CD14-positive monocyte (primary cell): ENCODE data around the gene SLC17A2. TPM values are rescaled to one million over a fixed set of nuclear protein-coding genes. Genes with fewer than 3 reads are reported as not detected.

Source experiments
- DNase-seq, 3 donors: peaks; one replicate each; pipeline ENCODE4 v3.0.0-alpha.2; 2011 to 2022
- H2AFZ ChIP-seq: 2 replicates; pipeline ENCODE4 v1.6.0; 2012; ENCODE audit warnings: mild to moderate bottlenecking, low read depth, low read length, inconsistent platforms; ENCODE audit not compliant: insufficient read depth, poor library complexity, severe bottlenecking
- H3K27ac ChIP-seq, 2 donors: 1 replicate in 1 of 2; 2 replicates in 1 of 2; pipeline ENCODE4 v1.5.1; 2012 to 2013; ENCODE audit warnings: low read length in 2 of 2, control low read depth in 1 of 2, inconsistent platforms in 1 of 2, low read depth in 1 of 2, mild to moderate bottlenecking in 1 of 2
- H3K27me3 ChIP-seq, 2 donors: one replicate each; pipeline versions ENCODE4 v1.6.0 to v1.6.1; 2011 to 2013; ENCODE audit warnings: low read length in 2 of 2; ENCODE audit not compliant: control insufficient read depth in 2 of 2, insufficient read depth in 2 of 2
- H3K36me3 ChIP-seq, 2 donors: replicated peaks in 1 of 2; 1 replicate in 1 of 2; 2 replicates in 1 of 2; pipeline versions ENCODE4 v1.5.1 to v1.6.1; 2012 to 2013; ENCODE audit warnings: low read length in 2 of 2, control low read depth in 1 of 2, inconsistent platforms in 1 of 2, mild to moderate bottlenecking in 1 of 2; ENCODE audit not compliant: insufficient read depth in 2 of 2, control insufficient read depth in 1 of 2
- H3K4me1 ChIP-seq, 2 donors: 1 replicate in 1 of 2; 2 replicates in 1 of 2; pipeline versions ENCODE4 v1.5.1 to v1.6.1; 2012 to 2013; ENCODE audit warnings: low read length in 2 of 2, control low read depth in 1 of 2, inconsistent platforms in 1 of 2, mild to moderate bottlenecking in 1 of 2, moderate library complexity in 1 of 2; ENCODE audit not compliant: insufficient read depth in 2 of 2, control insufficient read depth in 1 of 2
- H3K4me2 ChIP-seq: replicated peaks from 2 replicates; pipeline ENCODE3; 2012; ENCODE audit warnings: low read length, moderate library complexity, mild to moderate bottlenecking; ENCODE audit not compliant: poor library complexity, severe bottlenecking; ENCODE audit errors: extremely low read depth
- H3K4me3 ChIP-seq, 3 experiments: fragments of 200-600 bp in 1 of 3; sonication (generic) in 1 of 3; replicated peaks in 1 of 3; 1 replicate in 2 of 3; 2 replicates in 1 of 3; pipeline ENCODE4 v1.5.1; 2011 to 2013; ENCODE audit warnings: low read length in 3 of 3, mild to moderate bottlenecking in 3 of 3, control low read depth in 2 of 3, low read depth in 2 of 3, inconsistent platforms in 1 of 3, moderate library complexity in 1 of 3
- H3K79me2 ChIP-seq: 2 replicates; pipeline ENCODE4 v1.6.0; 2012; ENCODE audit warnings: mild to moderate bottlenecking, control low read depth, inconsistent platforms, low read length, moderate library complexity; ENCODE audit not compliant: insufficient read depth
- H3K9ac ChIP-seq: 2 replicates; pipeline ENCODE4 v1.6.0; 2017; ENCODE audit warnings: low read length, mild to moderate bottlenecking; ENCODE audit not compliant: insufficient read depth, poor library complexity, severe bottlenecking
- H3K9me3 ChIP-seq, 2 donors: replicated peaks in 1 of 2; 1 replicate in 1 of 2; 2 replicates in 1 of 2; pipeline versions ENCODE4 v1.5.1 to v1.6.1; 2012 to 2013; ENCODE audit warnings: low read length in 2 of 2, control low read depth in 1 of 2; ENCODE audit not compliant: control insufficient read depth in 1 of 2, insufficient read depth in 1 of 2
- H4K20me1 ChIP-seq: 2 replicates; pipeline ENCODE4 v1.6.0; 2012; ENCODE audit warnings: mild to moderate bottlenecking, low read length, control low read depth, moderate library complexity; ENCODE audit not compliant: insufficient read depth
- H3K27ac Mint-ChIP-seq, 7 donors: one replicate each; pipeline ENCODE4 v1.8.0; 2020; ENCODE audit warnings: mild to moderate bottlenecking in 7 of 7, mixed read lengths in 7 of 7, moderate library complexity in 6 of 7, inconsistent platforms in 2 of 7
- H3K27me3 Mint-ChIP-seq, 3 donors: one replicate each; pipeline ENCODE4 v1.8.0; 2021 to 2022; ENCODE audit warnings: low read depth in 3 of 3, mild to moderate bottlenecking in 3 of 3, mixed read lengths in 3 of 3, moderate library complexity in 3 of 3, inconsistent platforms in 1 of 3
- H3K36me3 Mint-ChIP-seq, 2 donors: one replicate each; pipeline ENCODE4 v1.8.0; 2020; ENCODE audit warnings: mixed read lengths in 2 of 2, inconsistent platforms in 1 of 2, mild to moderate bottlenecking in 1 of 2
- H3K4me1 Mint-ChIP-seq: one replicate; pipeline ENCODE4 v1.8.0; 2020; ENCODE audit warnings: mild to moderate bottlenecking, mixed read lengths
- H3K4me3 Mint-ChIP-seq, 2 donors: one replicate each; pipeline ENCODE4 v1.8.0; 2020; ENCODE audit warnings: mild to moderate bottlenecking in 2 of 2, mixed read lengths in 2 of 2, moderate library complexity in 1 of 2
- H3K9me3 Mint-ChIP-seq, 7 donors: one replicate each; pipeline ENCODE4 v1.8.0; 2020 to 2022; ENCODE audit warnings: mixed read lengths in 7 of 7, mild to moderate bottlenecking in 6 of 7, moderate library complexity in 6 of 7, inconsistent platforms in 2 of 7
- CTCF ChIP-seq: fragments of 200-600 bp; IDR thresholded peaks from one replicate; pipeline ENCODE4 v1.8.0; 2022; ENCODE audit warnings: antibody characterized with exemption, mild to moderate bottlenecking
- WGBS: methylation state at CpG from one replicate; pipeline ENCODE4 v1.1.5; 2013; ENCODE audit warnings: missing lambda C conversion rate; ENCODE audit not compliant: insufficient coverage; 5-methylcytosine and 5-hydroxymethylcytosine counted together
- intact Hi-C, 2 donors: fragments of 100-400 bp; cut with micrococcal nuclease; formaldehyde crosslinking; loops; one replicate each; pipeline versions ENCODE4 v1.15.0 to v1.15.1; 2023
- polyA plus RNA-seq, 3 donors: library from polyadenylated mRNA; depleted of rRNA in 1 of 3; unstranded in 2 of 3; stranded (reverse) in 1 of 3; fragments of 300-500 nt in 2 of 3; fragments of >200 nt in 1 of 3; fragmentation: Illumina TruSeq in 2 of 3; gene quantifications; 1 replicate in 2 of 3; 2 replicates in 1 of 3; pipeline ENCODE4 v1.2.3, GENCODE V29; 2012 to 2021

SLC17A2 gene
- polyA plus RNA-seq, 3 donors, result not detected

DNA sequence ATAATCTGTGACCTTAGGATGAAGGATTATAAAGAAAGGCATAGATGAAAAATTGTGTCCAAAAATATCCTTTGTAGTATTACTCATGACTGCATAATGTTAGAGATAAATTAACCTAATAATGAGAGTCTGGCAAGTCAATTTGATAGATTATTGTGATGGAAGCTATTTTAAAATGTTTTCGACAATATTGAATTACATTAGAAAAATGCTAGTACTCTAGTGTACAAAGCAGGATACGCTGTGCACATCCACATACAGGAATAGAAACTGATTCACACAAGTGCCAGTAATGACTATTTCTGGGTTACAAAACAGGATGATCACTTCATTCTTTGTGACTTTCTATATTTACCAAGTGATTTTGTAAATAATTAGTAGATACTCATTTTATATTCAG is 3.3 kb downstream of the SLC17A2 start:
- H3K36me3 ChIP-seq, result no peaks in the 10 kb centered on the region
- DNase-seq, result no peak
- H2AFZ ChIP-seq, result no peak overlapping the region
- H3K4me1 ChIP-seq, result peaks cover 5 to 9% of the 10 kb centered on the region in 2 donors
- Mint-ChIP-seq H3K27me3 (peaks cover 0 to 3% (median 0%) of the 10 kb centered on the region in 3 donors), H3K27ac (no peak overlapping the region), H3K4me3 (no peak overlapping the region), H3K9me3 (no peaks in the 10 kb centered on the region), H3K4me1 (peaks cover 15% of the 10 kb centered on the region), H3K36me3 (no peaks in the 10 kb centered on the region)
- H3K9ac ChIP-seq, result no peak overlapping the region
- no peaks in the 10 kb centered on the region for H3K27me3 ChIP-seq
- H3K9me3 ChIP-seq, result no peaks in the 10 kb centered on the region
- intact Hi-C loops, result no loop called here
- no CpG with 5 or more reads among the region's 2 CpGs for WGBS
- no peak overlapping the region for H3K4me2 ChIP-seq
- H4K20me1 ChIP-seq, result no peaks in the 10 kb centered on the region
- no peak for TF ChIP-seq CTCF
- no peak overlapping the region for H3K27ac ChIP-seq
- H3K4me3 ChIP-seq, result no peak overlapping the region
- no peaks in the 10 kb centered on the region for H3K79me2 ChIP-seq

DNA sequence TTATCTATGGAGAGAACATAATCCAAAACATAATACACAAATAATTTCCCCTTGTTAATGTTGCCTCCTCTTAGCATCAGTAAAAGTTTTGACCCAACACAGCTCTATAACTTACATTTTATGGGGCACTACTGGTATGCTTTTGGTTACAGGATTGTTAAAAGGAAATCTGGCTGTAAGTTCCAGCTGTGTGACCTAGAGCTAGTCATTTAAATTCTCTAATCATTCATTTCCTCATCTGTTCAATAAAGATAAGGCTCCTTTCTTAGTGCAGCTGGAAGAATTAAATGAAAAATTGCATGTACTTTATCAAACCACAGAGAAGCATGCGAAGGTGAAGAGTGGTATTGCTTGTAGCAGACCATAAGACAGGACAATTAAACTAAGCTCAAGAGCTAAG is 4.6 kb downstream of the SLC17A2 start:
- DNase-seq, result no peak
- H3K9me3 Mint-ChIP-seq, result no peaks in the 10 kb centered on the region
- no peaks in the 10 kb centered on the region for H3K27me3 ChIP-seq
- intact Hi-C loops, result no loop called here
- H3K36me3 Mint-ChIP-seq, result no peaks in the 10 kb centered on the region
- WGBS, result no CpG with 5 or more reads among the region's 1 CpG
- H3K79me2 ChIP-seq, result no peaks in the 10 kb centered on the region
- TF ChIP-seq CTCF, result no peak
- no peak overlapping the region for H2AFZ ChIP-seq
- no peaks in the 10 kb centered on the region for H3K9me3 ChIP-seq
- no peak overlapping the region for H3K9ac ChIP-seq
- H3K36me3 ChIP-seq, result no peaks in the 10 kb centered on the region
- no peak overlapping the region for H3K4me3 ChIP-seq
- H3K27ac Mint-ChIP-seq, result no peak overlapping the region
- peaks cover 5 to 9% of the 10 kb centered on the region in 2 donors for H3K4me1 ChIP-seq
- H3K4me3 Mint-ChIP-seq, result no peak overlapping the region
- H4K20me1 ChIP-seq, result no peaks in the 10 kb centered on the region
- peaks cover 0 to 3% (median 0%) of the 10 kb centered on the region in 3 donors for H3K27me3 Mint-ChIP-seq
- H3K4me1 Mint-ChIP-seq, result peaks cover 16% of the 10 kb centered on the region
- H3K27ac ChIP-seq, result no peak overlapping the region
- no peak overlapping the region for H3K4me2 ChIP-seq
